GM15510 (cell line): ENCODE measurements around the gene IQGAP3.
A peak's percentile ranks its signal among the peaks of the same experiment; 100 is the strongest.

ENCODE experiments used
- POLR2A ChIP-seq: IDR thresholded peaks from 3 replicates; pipeline ENCODE4 v1.6.1; 2011; ENCODE audit warnings: borderline replicate concordance; ENCODE audit not compliant: insufficient read length; ENCODE audit errors: extremely low read depth

The IQGAP3 gene, protein sequence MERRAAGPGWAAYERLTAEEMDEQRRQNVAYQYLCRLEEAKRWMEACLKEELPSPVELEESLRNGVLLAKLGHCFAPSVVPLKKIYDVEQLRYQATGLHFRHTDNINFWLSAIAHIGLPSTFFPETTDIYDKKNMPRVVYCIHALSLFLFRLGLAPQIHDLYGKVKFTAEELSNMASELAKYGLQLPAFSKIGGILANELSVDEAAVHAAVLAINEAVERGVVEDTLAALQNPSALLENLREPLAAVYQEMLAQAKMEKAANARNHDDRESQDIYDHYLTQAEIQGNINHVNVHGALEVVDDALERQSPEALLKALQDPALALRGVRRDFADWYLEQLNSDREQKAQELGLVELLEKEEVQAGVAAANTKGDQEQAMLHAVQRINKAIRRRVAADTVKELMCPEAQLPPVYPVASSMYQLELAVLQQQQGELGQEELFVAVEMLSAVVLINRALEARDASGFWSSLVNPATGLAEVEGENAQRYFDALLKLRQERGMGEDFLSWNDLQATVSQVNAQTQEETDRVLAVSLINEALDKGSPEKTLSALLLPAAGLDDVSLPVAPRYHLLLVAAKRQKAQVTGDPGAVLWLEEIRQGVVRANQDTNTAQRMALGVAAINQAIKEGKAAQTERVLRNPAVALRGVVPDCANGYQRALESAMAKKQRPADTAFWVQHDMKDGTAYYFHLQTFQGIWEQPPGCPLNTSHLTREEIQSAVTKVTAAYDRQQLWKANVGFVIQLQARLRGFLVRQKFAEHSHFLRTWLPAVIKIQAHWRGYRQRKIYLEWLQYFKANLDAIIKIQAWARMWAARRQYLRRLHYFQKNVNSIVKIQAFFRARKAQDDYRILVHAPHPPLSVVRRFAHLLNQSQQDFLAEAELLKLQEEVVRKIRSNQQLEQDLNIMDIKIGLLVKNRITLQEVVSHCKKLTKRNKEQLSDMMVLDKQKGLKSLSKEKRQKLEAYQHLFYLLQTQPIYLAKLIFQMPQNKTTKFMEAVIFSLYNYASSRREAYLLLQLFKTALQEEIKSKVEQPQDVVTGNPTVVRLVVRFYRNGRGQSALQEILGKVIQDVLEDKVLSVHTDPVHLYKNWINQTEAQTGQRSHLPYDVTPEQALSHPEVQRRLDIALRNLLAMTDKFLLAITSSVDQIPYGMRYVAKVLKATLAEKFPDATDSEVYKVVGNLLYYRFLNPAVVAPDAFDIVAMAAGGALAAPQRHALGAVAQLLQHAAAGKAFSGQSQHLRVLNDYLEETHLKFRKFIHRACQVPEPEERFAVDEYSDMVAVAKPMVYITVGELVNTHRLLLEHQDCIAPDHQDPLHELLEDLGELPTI (N-terminal part only)

GRCh38 chr1:156571919-156572662, at the start of gene IQGAP3:
Gene IQGAP3, minus strand, starts transcription at chr1:156572565. Its CDS starts 36 bp downstream, at chr1:156572529.
- peak; percentile 20 for TF ChIP-seq POLR2A

- no peak for TF ChIP-seq POLR2A
Observed at GRCh38 chr1:156619582-156619955, 47.2 kb upstream of the IQGAP3 start.

DNA sequence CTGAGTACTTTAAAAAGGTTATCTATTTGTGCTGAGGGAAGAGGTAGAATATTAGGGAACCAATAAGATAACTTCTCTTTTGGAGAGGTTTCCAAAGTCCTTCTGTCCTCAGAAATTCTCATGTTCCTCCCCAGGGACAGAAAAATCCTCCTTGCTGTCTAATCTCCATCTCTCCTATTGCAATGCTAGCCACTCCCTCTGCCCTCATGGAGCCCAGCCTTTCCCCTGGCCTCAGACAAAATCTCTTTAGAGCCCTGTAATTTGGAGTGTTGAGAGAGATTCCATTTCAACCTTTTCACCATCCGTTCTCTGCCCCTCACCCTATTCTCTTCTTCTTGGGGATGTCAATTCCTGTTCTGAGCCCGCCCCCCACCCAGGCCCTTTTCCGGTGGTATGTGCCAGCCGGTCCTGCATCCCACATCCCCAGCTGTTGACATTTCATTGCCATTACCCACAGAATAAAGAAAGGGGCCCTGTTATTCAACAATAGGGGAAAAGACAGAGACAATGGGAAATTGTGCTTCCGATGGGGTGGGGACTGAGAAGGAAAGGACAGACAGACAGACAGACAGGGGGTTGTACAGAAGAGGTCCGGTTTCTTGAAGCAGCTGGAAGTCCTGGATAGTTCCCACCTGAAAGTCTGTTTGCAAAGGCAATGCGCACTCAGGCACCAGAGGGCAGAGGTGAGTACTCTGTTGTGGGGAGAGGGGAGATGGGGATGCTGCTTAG, 46.7 kb upstream of the IQGAP3 start, which contains the start of gene HAPLN2:
HAPLN2 (plus strand) TSS at position 563 of the 729 bp plus-strand sequence. CDS start 4,076 bp downstream, outside the sequence.
- TF ChIP-seq POLR2A, result no peak

DNA sequence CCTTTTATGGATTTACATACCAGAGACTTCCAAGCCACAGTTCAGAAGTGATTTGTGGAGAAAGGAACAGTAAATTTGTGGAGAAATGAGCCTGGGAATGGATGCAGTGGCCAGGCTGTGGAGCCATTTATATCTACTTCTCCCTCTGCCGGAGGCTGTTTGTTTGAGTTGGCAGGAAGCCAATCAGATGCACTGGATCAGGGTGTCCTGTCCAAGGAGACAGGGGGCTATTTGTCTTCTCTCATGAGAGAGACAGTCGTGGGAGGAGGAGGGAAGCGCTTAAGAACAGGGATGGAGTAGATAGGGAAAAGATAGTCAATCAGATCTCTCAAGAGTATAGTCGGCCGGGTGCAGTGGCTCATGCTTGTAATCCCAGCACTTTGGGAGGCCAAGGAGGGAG, 44.1 kb upstream of the IQGAP3 start:
- TF ChIP-seq POLR2A, result no peak

DNA sequence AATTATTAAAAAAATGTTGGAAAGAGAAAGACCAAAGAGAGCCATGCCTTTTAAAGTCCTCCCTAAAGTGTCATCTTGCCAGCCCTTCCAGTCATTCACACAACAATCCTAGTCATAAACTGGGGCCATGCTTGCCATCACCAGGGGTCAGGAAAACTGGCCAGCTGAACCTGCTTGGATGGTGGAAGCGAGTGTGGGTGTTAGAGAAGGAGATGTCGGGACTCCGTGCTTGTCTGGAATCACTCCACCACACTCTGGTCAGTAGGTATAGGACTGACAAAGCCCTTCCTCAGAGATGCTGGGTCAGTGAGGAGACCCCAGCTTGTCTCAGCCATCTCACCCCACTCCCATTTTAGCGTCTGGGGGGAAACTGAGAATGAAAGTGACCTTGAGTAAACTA, 43.6 kb upstream of the IQGAP3 start:
- TF ChIP-seq POLR2A, result no peak

- no peak for TF ChIP-seq POLR2A
Observed at GRCh38 chr1:156612666-156613065, 40.3 kb upstream of the IQGAP3 start.

GRCh38 chr1:156608981-156609380, 36.6 kb upstream of the IQGAP3 start:
- TF ChIP-seq POLR2A, result no peak

- TF ChIP-seq POLR2A, result no peak
Observed at GRCh38 chr1:156608036-156608674, 35.8 kb upstream of the IQGAP3 start.

DNA sequence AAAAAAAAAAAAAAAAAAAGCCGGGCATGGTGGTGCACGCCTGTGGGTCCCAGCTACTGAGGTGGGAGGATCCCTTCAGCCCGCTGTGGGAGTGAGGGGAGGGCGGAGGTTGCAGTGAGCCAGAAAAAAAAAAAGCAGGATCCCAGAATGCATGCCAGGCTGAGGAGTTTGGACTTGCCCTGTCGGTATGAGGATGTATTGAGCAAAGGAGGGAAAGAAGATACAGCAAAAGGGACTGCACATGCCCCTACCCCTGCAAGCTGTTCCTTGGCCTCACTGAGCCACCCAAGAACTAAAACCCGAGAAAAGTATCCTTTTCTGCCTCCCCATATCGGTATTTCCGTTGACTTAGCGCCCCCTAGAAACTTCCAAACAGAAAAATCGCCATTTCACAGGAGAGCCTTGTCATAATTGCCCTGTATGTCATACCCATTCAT, 30.2 kb upstream of the IQGAP3 start:
- no peak for TF ChIP-seq POLR2A

DNA sequence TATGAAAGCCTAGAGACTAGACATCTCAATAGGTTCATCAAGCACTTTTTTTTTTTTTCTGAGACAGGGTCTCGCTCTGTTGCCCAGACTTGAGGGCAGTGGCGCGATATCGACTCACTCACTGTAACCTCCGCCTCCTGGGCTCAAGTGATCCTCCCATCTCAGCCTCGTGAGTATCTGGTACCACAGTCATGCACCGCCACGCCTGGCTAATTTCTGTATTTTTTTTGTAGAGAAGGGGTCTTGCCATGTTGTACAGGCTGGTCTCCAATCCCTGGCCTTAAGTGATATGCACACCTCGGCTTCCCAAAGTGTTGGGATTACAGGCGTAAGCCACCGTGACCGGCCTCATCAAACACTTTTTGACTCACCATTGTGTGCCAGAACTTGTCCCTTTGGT, 29.5 kb upstream of the IQGAP3 start:
- no peak for TF ChIP-seq POLR2A

- peak; percentile 82 for TF ChIP-seq POLR2A
Observed at GRCh38 chr1:156601122-156601830, 28.9 kb upstream of the IQGAP3 start, which contains the start of gene GPATCH4. Gene GPATCH4, minus strand, starts transcription at chr1:156601479.

- TF ChIP-seq POLR2A, result no peak
Observed at GRCh38 chr1:156600733-156601121, 28.4 kb upstream of the IQGAP3 start.
